Activated T-cell treated with anti-CD3 and anti-CD28 coated beads for 1 hour (primary cell): ENCODE results near the gene DNAJC11.
A peak's percentile ranks its signal among the peaks of the same experiment; 100 is the strongest.
"Not testable (repeated sequence)": the region's sequence is repeated elsewhere in the genome, so short reads cannot be mapped to it uniquely, and the experiment has no call there.

Experiments
- DNase-seq: peaks from one replicate; pipeline ENCODE4 v3.0.0-alpha.2; 2020; ENCODE audit warnings: low read depth

Gene DNAJC11

GRCh38 chr1:6701437-6702153, at the start of gene DNAJC11:
DNAJC11 (minus strand) TSS chr1:6701816; CDS start chr1:6701800, 16 bp downstream.
- DNase-seq: peak; percentile 82

GRCh38 chr1:6750490-6750889, 48.9 kb upstream of the DNAJC11 start:
- DNase-seq: no peak

GRCh38 chr1:6747674-6748073, 46.1 kb upstream of the DNAJC11 start:
- DNase-seq: no peak

- DNase-seq: no peak
Measured at GRCh38 chr1:6745073-6745472, 43.5 kb upstream of the DNAJC11 start.

GRCh38 chr1:6743189-6744101, 41.8 kb upstream of the DNAJC11 start:
- DNase-seq: no peak

- not testable (repeated sequence) for DNase-seq
Measured at GRCh38 chr1:6742676-6743188, 41.1 kb upstream of the DNAJC11 start.

GRCh38 chr1:6738987-6739676, 37.5 kb upstream of the DNAJC11 start:
- no peak for DNase-seq

- no peak for DNase-seq
Measured at GRCh38 chr1:6732942-6733341, 31.3 kb upstream of the DNAJC11 start.

GRCh38 chr1:6731905-6732304, 30.3 kb upstream of the DNAJC11 start:
- DNase-seq: no peak

GRCh38 chr1:6730880-6731279, 29.3 kb upstream of the DNAJC11 start:
- no peak for DNase-seq

GRCh38 chr1:6730473-6730872, 28.9 kb upstream of the DNAJC11 start:
- DNase-seq: no peak

GRCh38 chr1:6727535-6727934, 25.9 kb upstream of the DNAJC11 start:
- DNase-seq: peak; percentile 65

GRCh38 chr1:6726253-6726652, 24.6 kb upstream of the DNAJC11 start:
- DNase-seq: no peak

GRCh38 chr1:6724517-6725141, 23.0 kb upstream of the DNAJC11 start:
- DNase-seq: no peak

- DNase-seq: no peak
Measured at GRCh38 chr1:6723621-6724428, 22.2 kb upstream of the DNAJC11 start.

GRCh38 chr1:6711174-6711573, 9.6 kb upstream of the DNAJC11 start:
- no peak for DNase-seq

GRCh38 chr1:6704746-6705145, 3.1 kb upstream of the DNAJC11 start:
- no peak for DNase-seq

- no peak for DNase-seq
Measured at GRCh38 chr1:6703016-6703415, 1.4 kb upstream of the DNAJC11 start.

- no peak for DNase-seq
Measured at GRCh38 chr1:6700853-6701436, 671 bp downstream of the DNAJC11 start.

GRCh38 chr1:6699915-6700314, 1.7 kb downstream of the DNAJC11 start:
- DNase-seq: not testable (repeated sequence)

GRCh38 chr1:6695868-6696267, 5.7 kb downstream of the DNAJC11 start:
- DNase-seq: no peak
